Mesenchymal stem cell (in vitro differentiated cells and primary cell): Measurements from ENCODE around the gene MRPS33.
"Not testable (repeated sequence)": the region's sequence is repeated elsewhere in the genome, so short reads cannot be mapped to it uniquely, and the experiment has no call there.

Source experiments
- DNase-seq: peaks from one replicate; pipeline ENCODE4 v3.0.0-alpha.2; 2013
- H2AFZ ChIP-seq: one replicate; pipeline ENCODE4 v1.6.1; 2013; ENCODE audit warnings: low read depth, mild to moderate bottlenecking, control low read depth, inconsistent platforms, low read length, moderate library complexity
- H2AK5ac ChIP-seq: 2 replicates; pipeline ENCODE4 v1.6.1; 2013; ENCODE audit warnings: low read length, moderate library complexity, mild to moderate bottlenecking, inconsistent platforms; ENCODE audit not compliant: severe bottlenecking
- H2BK120ac ChIP-seq: one replicate; pipeline ENCODE4 v1.6.1; 2013; ENCODE audit warnings: low read depth, mild to moderate bottlenecking, inconsistent platforms, low read length, moderate library complexity
- H2BK12ac ChIP-seq, 2 experiments: one replicate each; pipeline ENCODE4 v1.6.1; 2013; ENCODE audit warnings: inconsistent platforms in 2 of 2, low read length in 2 of 2, mild to moderate bottlenecking in 2 of 2, moderate library complexity in 2 of 2, control low read depth in 1 of 2
- H2BK15ac ChIP-seq: one replicate; pipeline ENCODE4 v1.6.1; 2013; ENCODE audit warnings: mild to moderate bottlenecking, low read depth, inconsistent platforms; ENCODE audit not compliant: poor library complexity, severe bottlenecking
- H2BK5ac ChIP-seq: 2 replicates; pipeline ENCODE4 v1.6.1; 2013; ENCODE audit warnings: low read depth, mild to moderate bottlenecking, low read length, control low read depth, inconsistent platforms; ENCODE audit not compliant: poor library complexity, severe bottlenecking
- H3K14ac ChIP-seq, 2 experiments: one replicate each; pipeline ENCODE4 v1.6.1; 2013; ENCODE audit warnings: inconsistent platforms in 2 of 2, low read length in 2 of 2, control low read depth in 1 of 2, mild to moderate bottlenecking in 1 of 2, moderate library complexity in 1 of 2
- H3K18ac ChIP-seq, 2 experiments: one replicate each; pipeline ENCODE4 v1.6.1; 2013; ENCODE audit warnings: inconsistent platforms in 2 of 2, low read length in 2 of 2, control low read depth in 1 of 2, low read depth in 1 of 2, mild to moderate bottlenecking in 1 of 2
- H3K23ac ChIP-seq, 2 experiments: one replicate each; pipeline ENCODE4 v1.6.1; 2013; ENCODE audit warnings: inconsistent platforms in 2 of 2, low read length in 2 of 2, mild to moderate bottlenecking in 2 of 2, moderate library complexity in 2 of 2, control low read depth in 1 of 2
- H3K27ac ChIP-seq: 2 replicates; pipeline ENCODE4 v1.5.1; 2013; ENCODE audit warnings: mild to moderate bottlenecking, moderate library complexity, low read length, control low read depth, inconsistent platforms; ENCODE audit not compliant: poor library complexity, severe bottlenecking
- H3K27me3 ChIP-seq, 2 experiments: 2 replicates each; pipeline versions ENCODE4 v1.6.1 to v1.7.0; 2013; ENCODE audit warnings: low read length in 2 of 2, mild to moderate bottlenecking in 2 of 2, moderate library complexity in 2 of 2, control low read depth in 1 of 2, inconsistent platforms in 1 of 2; ENCODE audit not compliant: control insufficient read depth in 1 of 2, insufficient read depth in 1 of 2
- H3K36me3 ChIP-seq, 2 experiments: 2 replicates each; pipeline versions ENCODE4 v1.6.1 to v1.7.0; 2013; ENCODE audit warnings: low read length in 2 of 2, control low read depth in 1 of 2, inconsistent platforms in 1 of 2, low read depth in 1 of 2, mild to moderate bottlenecking in 1 of 2; ENCODE audit not compliant: insufficient read depth in 2 of 2, control insufficient read depth in 1 of 2
- H3K4ac ChIP-seq, 2 experiments: one replicate each; pipeline ENCODE4 v1.6.1; 2013; ENCODE audit warnings: inconsistent platforms in 2 of 2, low read length in 2 of 2, mild to moderate bottlenecking in 2 of 2, moderate library complexity in 2 of 2, control low read depth in 1 of 2, low read depth in 1 of 2
- H3K4me1 ChIP-seq: 2 replicates; pipeline ENCODE4 v1.6.1; 2013; ENCODE audit warnings: low read depth, low read length, control low read depth; ENCODE audit not compliant: control insufficient read depth, insufficient read depth
- H3K4me2 ChIP-seq: 2 replicates; pipeline ENCODE4 v1.6.1; 2013; ENCODE audit warnings: low read length, mild to moderate bottlenecking, inconsistent platforms; ENCODE audit not compliant: poor library complexity, severe bottlenecking
- H3K4me3 ChIP-seq, 2 experiments: 2 replicates each; pipeline versions ENCODE4 v1.5.1 to v1.7.0; 2013; ENCODE audit warnings: low read length in 2 of 2, mild to moderate bottlenecking in 2 of 2, control low read depth in 1 of 2, low read depth in 1 of 2; ENCODE audit not compliant: insufficient read depth in 1 of 2
- H3K79me1 ChIP-seq: replicated peaks from 2 replicates; pipeline ENCODE4 v1.6.1; 2013; ENCODE audit warnings: mild to moderate bottlenecking, control low read depth, low read length, inconsistent platforms; ENCODE audit not compliant: poor library complexity, severe bottlenecking
- H3K9ac ChIP-seq: 2 replicates; pipeline ENCODE4 v1.7.0; 2013; ENCODE audit warnings: mild to moderate bottlenecking, low read length, moderate library complexity
- H3K9me3 ChIP-seq: 2 replicates; pipeline ENCODE4 v1.7.0; 2013; ENCODE audit warnings: mild to moderate bottlenecking, low read length; ENCODE audit not compliant: control insufficient read depth
- H4K8ac ChIP-seq: one replicate; pipeline ENCODE4 v1.6.1; 2013; ENCODE audit warnings: inconsistent platforms, mild to moderate bottlenecking, low read length, moderate library complexity
- H4K91ac ChIP-seq: one replicate; pipeline ENCODE4 v1.6.1; 2013; ENCODE audit warnings: mild to moderate bottlenecking, low read length, inconsistent platforms
- WGBS: methylation state at CpG from one replicate; pipeline ENCODE4 v1.1.7; 2013; ENCODE audit warnings: mixed read lengths; 5-methylcytosine and 5-hydroxymethylcytosine counted together

Gene MRPS33

DNA sequence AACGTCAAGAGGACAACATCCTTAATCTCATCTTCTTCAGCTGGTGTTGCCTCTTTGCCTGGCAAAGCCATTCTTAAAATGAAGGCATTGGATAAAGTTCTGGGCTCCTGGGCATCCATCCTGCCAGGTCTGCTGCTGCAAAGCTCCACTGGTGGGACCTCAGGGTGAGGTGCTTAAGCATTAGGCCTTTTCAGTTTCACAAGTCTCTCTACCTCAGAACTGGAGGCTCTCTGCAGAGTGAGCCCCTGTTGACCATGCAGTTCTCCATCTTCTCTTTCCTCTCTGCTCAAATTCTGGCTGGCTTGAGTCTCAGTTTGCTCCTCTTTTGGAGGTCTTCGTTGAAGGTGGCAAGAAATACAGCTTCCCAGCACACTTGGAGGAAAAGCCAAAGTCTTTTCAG, 47.3 kb downstream of the MRPS33 start:
- Histone ChIP-seq H3K9ac (no peak overlapping the region), H3K4me1 (no peaks in the 10 kb centered on the region), H3K9me3 (no peaks in the 10 kb centered on the region), H2BK120ac (no peak overlapping the region), H3K79me1 (no peaks in the 10 kb centered on the region), H3K27me3 (no peaks in the 10 kb centered on the region), H3K18ac (no peak overlapping the region), H2BK15ac (no peak overlapping the region), H3K4ac (no peak overlapping the region), H3K4me3 (no peak overlapping the region), H2BK5ac (no peak overlapping the region), H2AFZ (no peak overlapping the region), H3K27ac (no peak overlapping the region), H2AK5ac (no peak overlapping the region), H4K91ac (no peak overlapping the region), H3K14ac (no peak overlapping the region), H4K8ac (no peak overlapping the region), H2BK12ac (no peak overlapping the region), H3K23ac (no peak overlapping the region), H3K4me2 (no peak overlapping the region), H3K36me3 (no peaks in the 10 kb centered on the region)
- WGBS: 53% methylated on average over 2 of the region's 2 CpGs
- DNase-seq: no peak

DNA sequence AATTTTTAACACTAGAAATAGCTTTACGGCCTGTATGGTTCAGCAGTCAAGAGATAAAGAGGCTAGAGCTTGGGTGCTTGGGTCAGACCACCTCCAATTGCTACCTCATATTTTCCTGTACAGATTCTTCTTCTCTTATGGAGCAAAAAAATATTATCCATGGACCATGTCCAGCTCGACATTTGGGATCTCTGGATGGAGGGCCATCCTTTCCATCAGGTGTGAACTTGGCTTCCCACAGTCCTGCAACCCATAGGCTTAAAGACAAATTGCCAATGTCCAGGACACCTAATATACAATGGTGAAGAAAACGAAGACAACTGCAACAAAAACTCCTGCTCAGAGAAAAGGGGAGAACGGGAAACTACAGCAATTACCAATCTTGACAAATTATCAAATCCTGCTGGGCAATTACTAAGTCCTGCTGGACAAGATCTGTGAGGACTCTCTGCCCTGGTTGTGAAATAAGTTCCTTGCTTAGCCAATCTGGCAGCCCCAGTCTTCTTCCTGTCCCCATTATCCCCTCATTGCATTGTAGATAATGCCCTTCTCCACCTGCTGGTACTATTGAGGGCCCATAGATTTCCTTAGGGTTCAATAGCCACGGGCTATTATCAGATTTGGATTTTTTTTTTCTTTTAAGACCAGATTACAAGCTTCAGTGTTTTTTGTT, 48.1 kb downstream of the MRPS33 start:
- 59% methylated on average over 4 of the region's 5 CpGs for WGBS

DNA sequence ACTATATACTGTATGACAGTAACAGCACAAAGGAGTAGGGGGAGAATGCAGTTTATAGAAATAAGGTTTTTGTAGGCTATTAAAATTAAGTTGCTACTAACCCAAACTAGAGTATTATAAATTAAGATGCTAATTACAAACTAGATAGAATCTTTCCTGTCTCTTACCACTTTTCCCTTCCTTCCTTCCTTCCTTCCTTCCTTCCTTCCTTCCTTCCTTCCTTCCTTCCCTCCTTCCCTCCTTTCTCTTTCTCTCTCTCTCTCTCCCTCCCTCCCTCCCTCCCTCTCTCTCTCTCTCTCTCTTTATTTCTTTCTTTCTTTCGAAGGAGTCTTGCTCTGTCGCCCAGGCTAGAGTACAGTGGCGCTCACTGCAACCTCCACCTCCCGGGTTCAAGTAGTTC, 53.6 kb downstream of the MRPS33 start:
- H3K18ac ChIP-seq: no peak overlapping the region
- no peak overlapping the region for H3K4me3 ChIP-seq
- H2BK5ac ChIP-seq: no peak overlapping the region
- H2AFZ ChIP-seq: no peak overlapping the region
- no peak overlapping the region for H4K91ac ChIP-seq
- DNase-seq: no peak
- H3K79me1 ChIP-seq: no peaks in the 10 kb centered on the region
- H3K4me1 ChIP-seq: no peaks in the 10 kb centered on the region
- no peak overlapping the region for H3K4me2 ChIP-seq
- H2BK12ac ChIP-seq: no peak overlapping the region
- 88% methylated on average over 4 of the region's 4 CpGs for WGBS
- peaks cover 8% of the 10 kb centered on the region for H3K9me3 ChIP-seq
- H3K9ac ChIP-seq: no peak overlapping the region
- H3K36me3 ChIP-seq: no peaks in the 10 kb centered on the region
- no peaks in the 10 kb centered on the region for H3K27me3 ChIP-seq
- no peak overlapping the region for H2AK5ac ChIP-seq
- no peak overlapping the region for H4K8ac ChIP-seq
- H3K4ac ChIP-seq: no peak overlapping the region
- H3K27ac ChIP-seq: no peak overlapping the region
- H3K23ac ChIP-seq: no peak overlapping the region
- H2BK120ac ChIP-seq: no peak overlapping the region
- no peak overlapping the region for H3K14ac ChIP-seq
- H2BK15ac ChIP-seq: no peak overlapping the region

More for the DNA sequence above, 48.1 kb downstream of the MRPS33 start:
- no peak overlapping the region for H3K18ac ChIP-seq
- no peak overlapping the region for H2AFZ ChIP-seq
- no peaks in the 10 kb centered on the region for H3K4me1 ChIP-seq
- no peak overlapping the region for H2BK12ac ChIP-seq
- no peak overlapping the region for H4K91ac ChIP-seq
- no peak overlapping the region for H3K9ac ChIP-seq
- no peak overlapping the region for H3K4me3 ChIP-seq
- H3K36me3 ChIP-seq: no peaks in the 10 kb centered on the region
- H3K4me2 ChIP-seq: no peak overlapping the region
- no peak overlapping the region for H4K8ac ChIP-seq
- no peak overlapping the region for H2BK5ac ChIP-seq
- no peak overlapping the region for H3K27ac ChIP-seq
- H3K27me3 ChIP-seq: no peaks in the 10 kb centered on the region
- DNase-seq: no peak
- no peaks in the 10 kb centered on the region for H3K9me3 ChIP-seq
- H2AK5ac ChIP-seq: no peak overlapping the region
- H2BK120ac ChIP-seq: no peak overlapping the region
- H3K14ac ChIP-seq: no peak overlapping the region
- H3K4ac ChIP-seq: no peak overlapping the region
- no peak overlapping the region for H2BK15ac ChIP-seq
- H3K79me1 ChIP-seq: no peaks in the 10 kb centered on the region
- no peak overlapping the region for H3K23ac ChIP-seq

DNA sequence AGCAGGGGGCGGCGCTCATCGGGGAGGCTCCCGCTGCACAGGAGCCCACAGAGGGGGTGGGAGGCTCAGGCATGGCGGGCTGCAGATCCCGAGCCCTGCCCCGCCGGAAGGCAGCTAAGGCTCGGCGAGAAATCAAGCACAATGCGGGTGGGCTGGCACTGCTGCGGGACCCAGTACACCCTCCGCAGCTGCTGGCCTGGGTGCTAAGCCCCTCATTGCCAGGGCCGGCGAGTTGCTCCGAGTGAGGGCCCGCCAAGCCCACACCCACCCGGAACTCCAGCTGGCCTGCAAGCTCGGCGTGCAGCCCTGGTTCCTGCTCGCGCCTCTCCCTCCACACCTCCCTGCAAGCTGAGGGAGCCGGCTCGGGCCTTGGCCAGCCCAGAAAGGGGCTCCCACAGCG, 57.8 kb downstream of the MRPS33 start:
- H3K14ac ChIP-seq, H2BK12ac ChIP-seq, H3K4me3 ChIP-seq, H3K23ac ChIP-seq, H4K8ac ChIP-seq, H3K27ac ChIP-seq, H3K4ac ChIP-seq, H3K36me3 ChIP-seq, H3K79me1 ChIP-seq, H3K4me1 ChIP-seq, H3K27me3 ChIP-seq, H2BK120ac ChIP-seq, H2BK15ac ChIP-seq, H2AK5ac ChIP-seq, H2AFZ ChIP-seq, H4K91ac ChIP-seq, H2BK5ac ChIP-seq, H3K9me3 ChIP-seq, H3K18ac ChIP-seq, H3K9ac ChIP-seq, DNase-seq, H3K4me2 ChIP-seq: not testable (repeated sequence)
- WGBS: 93% methylated on average over 25 of the region's 25 CpGs
